Amygdala (tissue), 56 donors: ENCODE results near the gene PPP5C.
"Not testable (repeated sequence)": the region's sequence is repeated elsewhere in the genome, so short reads cannot be mapped to it uniquely, and the experiment has no call there.

Source experiments
- DNase-seq, 56 donors: peaks; one replicate each; lab custom pipeline; 2025; lab: John Stamatoyannopoulos, UW

PPP5C gene

DNA sequence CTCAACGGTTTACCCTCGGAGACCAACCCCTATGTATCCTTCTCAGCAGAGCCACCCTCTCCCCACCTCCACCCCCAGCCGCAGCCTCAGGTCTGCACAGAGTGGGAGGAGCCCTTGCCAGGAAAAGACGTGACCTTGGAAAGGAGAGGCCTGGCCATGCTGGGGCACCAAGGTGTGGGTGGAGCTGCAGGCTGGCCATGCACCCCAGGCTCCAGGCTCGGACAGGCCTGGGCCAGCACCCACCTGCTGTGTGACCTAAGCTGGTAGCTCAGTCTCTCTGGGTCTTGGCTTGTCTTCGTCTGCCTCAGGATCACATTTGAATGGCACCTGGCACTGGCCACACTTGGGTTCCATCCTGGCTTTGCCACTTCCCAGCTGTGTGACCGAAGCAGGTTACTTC lies 37.0 kb downstream of the PPP5C start:
- no peak for DNase-seq

DNA sequence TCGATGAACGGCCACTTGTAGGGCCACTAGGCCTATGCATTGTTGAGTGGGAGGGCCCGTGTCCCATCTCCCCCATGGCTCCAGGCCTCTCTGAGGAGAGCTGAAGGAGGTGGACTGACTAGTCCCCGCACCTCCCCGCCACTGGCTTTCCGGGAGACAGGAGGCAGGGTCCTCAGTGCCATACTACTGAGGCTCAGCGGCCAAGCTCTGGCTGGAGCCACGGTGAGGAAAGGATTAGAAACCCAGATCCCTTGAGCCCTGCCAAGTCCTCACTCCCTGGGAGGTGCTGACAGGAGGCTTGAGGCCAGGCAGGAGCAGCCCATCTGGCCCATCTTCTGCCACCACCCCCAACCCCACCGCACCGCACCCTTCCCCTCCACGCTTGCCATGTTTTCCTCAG lies 37.5 kb downstream of the PPP5C start:
- DNase-seq: no peak

DNA sequence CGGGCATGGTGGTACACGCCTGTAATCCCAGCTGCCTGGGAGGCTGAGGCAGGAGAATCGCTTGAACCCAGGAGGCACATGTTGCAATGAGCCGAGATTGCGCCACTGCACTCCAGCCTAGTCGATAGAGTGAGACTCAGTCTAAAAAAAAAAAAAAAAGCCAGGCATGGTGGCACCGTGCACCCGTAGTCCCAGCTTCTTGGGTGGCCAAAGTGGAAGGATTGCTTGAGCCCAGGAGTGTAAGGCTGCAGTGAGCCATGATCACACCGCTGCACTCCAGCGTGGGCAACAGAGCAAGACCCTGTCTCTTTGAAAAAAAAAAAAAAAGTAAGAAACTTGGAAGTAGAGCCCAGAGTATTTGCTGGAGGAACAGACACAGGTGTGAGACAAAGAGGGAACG lies 38.7 kb downstream of the PPP5C start:
- no peak for DNase-seq

DNA sequence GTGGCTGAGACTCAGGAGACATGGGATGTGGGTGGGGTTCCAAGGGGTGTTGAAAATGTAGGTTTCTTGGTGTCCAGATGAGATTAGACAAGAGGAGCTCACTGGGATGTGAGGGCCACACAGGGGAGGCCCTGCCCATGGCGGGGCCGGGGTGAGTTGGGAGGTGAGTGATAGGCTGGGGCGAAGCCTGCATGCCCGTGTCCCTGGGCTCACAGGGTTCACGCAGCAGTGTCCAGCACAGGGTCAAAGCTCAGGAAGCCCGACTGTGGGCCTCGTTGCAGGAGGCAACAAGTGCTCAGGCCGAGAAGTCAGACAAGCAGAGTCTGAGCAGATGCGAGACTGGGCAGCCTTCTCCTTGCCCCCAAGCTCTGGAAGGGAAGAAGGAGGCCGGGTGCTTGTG lies 39.3 kb downstream of the PPP5C start:
- no peak for DNase-seq

DNA sequence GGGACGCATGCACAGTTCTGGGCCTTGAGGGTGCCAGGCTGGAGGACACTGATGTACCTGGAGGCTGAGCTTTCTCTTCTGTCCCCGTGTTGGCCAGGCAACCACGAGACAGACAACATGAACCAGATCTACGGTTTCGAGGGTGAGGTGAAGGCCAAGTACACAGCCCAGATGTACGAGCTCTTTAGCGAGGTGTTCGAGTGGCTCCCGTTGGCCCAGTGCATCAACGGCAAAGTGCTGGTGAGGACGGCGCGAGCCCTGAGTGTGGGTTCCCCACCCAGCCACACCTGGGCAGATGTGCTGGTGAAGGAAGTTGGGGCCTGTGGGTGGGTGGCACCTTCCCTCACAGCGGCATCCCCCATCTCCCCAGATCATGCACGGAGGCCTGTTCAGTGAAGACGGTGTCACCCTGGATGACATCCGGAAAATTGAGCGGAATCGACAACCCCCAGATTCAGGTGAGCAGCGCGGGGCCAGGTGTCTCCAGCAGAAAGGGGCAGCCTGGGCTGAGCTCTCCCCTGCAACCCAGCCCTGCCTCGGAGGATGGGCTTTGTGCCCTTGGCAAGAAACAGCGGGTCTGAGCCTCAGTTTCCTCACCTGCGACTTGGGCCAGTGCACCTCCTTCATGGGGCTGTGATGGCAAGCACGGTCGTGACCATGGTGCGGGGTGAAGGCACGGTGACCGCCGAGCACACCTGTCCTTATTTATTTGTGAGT lies 40.3 kb downstream of the PPP5C start:
- no peak for DNase-seq

- no peak for DNase-seq
Measured at GRCh38 chr19:46387713-46388130, 40.8 kb downstream of the PPP5C start.

GRCh38 chr19:46388311-46389095 lies 41.6 kb downstream of the PPP5C start:
- no peak for DNase-seq

DNA sequence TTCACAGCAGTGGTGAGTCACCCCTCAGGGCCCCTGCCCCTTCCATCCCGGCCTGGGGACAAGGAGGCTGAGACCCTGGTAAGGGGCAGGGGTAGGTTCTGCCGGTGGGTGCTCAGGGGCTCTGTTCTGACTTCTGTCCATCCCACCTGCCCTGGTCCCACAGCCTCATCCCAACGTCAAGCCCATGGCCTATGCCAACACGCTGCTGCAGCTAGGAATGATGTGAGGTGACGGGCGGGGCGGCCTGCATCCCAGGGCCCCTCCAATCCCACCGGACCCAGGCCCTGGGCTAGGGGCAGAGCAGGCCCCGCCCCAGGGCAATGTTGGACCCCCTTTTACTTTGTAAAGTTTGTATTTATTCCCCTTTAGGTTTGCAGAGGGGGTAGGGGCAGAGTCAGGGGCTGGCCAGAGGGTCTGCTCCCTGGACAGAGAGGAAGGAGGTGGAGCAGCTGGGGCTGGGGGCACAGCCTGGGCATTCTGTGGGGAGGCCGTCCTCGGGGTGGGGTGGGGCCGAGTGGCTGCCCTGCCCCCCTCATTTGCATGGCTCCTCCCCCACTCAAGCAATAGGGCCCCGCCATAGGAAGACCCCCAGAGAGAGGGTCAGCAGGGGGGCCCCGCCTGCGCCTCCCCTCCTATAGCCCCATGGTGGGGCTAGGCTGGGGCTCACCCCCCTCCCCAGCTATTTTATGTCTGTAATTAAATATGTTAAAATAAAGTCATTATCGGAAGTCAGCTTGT lies 43.4 kb downstream of the PPP5C start:
- no peak for DNase-seq

- DNase-seq: no peak
Measured at GRCh38 chr19:46390866-46391265, 44.0 kb downstream of the PPP5C start.

DNA sequence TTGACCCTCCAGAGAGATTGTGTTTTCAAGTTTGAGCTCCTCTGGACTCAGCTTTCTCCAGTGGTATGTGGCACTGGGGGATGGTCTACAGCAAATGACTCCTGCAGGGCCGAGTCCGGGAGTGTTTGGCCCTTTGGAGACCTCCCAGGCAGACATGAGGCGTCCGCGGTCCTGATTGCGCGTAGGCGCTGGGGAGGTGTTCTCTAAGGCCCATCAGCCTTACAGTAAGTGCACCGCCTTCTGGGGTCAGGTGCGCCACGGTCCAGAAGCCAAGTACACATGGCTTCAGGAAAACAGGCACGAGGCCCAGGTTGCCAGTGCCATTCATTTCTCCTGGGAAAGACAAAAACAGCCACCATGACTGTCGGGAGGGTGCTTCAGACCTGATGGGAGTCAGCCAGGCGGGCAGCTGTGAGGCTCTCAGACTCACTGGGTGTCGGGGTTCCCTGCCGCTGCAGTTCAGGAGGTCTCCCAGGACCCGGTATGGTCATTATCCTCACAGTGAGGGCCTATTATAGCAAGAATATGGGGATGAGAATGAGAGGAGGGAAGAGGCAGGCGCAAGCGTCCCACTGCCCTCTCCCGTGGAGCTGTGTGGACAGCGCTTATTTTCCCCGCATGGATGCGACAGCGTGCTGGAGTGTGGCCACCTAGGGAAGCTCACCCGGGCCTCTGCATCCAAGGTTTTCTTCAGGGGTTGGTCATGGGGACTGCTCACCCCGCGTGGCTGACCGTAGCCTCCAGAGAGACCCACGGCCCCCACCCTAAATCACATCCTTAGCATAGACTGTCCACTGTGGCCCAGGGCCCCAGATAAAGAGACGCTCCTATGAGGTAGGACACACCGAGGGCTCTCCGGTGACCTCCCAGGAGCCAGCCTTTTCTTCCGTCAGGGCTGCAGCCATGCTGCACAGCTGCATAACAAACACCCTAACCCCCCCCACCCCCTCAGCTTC lies 44.7 kb downstream of the PPP5C start:
- no peak for DNase-seq

GRCh38 chr19:46392252-46392801 lies 45.4 kb downstream of the PPP5C start:
- DNase-seq: peak in 9 of 56 donors; percentile 14 to 36 (median 22)

DNA sequence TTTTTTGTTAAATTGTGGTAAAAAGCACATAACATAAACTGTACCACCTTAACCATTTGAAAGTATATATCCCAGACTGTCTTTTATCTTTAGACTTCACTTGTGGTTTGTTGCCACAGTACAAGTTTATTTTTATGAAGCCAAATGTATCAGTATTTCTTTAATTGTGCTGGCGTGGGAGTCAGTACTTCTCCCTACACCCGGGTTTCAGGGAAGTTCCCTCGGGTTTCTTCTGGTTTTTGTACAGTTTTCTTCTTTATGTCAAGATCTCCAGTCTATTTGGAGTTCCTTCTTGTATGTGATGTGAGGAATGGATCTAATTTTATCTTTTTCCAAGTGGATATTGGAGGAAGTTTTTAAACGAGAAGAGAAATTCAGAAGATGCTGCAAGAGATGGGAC lies 46.0 kb downstream of the PPP5C start:
- no peak for DNase-seq

- no peak for DNase-seq
Measured at GRCh38 chr19:46393456-46394401, 46.8 kb downstream of the PPP5C start.

DNA sequence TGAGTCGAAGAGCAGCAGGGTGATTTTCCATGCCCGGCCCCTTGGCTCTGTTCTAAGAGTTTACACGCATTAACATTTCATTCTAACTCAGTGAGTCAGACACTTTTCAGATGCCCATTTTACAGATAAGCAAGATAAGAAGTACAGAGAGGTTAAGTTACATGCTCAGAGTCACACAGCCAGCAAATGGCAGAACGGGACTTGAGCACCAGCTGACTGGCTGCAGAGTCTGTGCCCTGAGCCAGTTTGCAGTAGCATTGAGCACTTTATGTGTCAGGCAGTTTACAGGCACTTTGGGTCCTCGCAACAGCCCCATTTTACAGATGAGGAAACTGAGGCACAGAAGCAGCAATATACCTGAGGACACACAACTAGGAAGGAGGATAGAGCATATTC lies 47.5 kb downstream of the PPP5C start:
- no peak for DNase-seq

- not testable (repeated sequence) for DNase-seq
Measured at GRCh38 chr19:46397801-46398479, 51.1 kb downstream of the PPP5C start.

GRCh38 chr19:46402725-46403124 lies 55.8 kb downstream of the PPP5C start:
- no peak for DNase-seq

DNA sequence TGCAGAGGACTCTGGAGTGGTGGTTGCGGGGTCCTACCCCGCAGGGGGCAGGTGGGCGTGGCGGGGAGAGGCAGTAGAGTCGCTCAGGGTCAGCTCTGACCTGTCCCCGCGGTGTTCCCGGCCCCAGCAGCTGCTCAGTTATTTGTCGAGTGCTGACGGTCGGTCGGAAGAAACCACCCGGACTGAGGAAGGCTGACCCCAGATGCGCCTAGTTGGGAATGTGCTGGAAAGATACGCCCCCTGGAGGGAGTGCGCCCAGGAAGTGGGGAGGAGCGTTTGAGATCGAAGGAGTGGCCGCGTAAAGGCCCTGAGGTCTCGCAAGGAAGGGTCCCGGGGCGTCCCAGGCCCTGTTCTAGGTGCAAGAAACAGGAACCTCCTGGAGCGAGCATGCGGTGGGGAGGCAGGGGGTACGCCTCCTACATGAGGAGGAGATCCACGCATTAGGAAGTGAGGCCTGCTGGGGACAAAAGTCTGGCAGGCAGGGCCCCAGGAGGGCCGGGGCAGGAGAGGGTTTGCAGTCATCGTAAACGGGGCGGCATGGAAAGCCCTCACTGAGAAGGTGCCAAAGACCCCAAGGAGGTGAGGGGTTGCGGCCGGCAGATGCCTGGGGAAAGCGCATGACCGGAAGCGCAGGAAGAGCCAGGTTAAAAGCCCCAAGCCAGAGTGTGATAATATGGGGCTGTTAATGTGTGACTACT lies 57.3 kb downstream of the PPP5C start:
- peak in 16 of 56 donors; percentile 11 to 51 (median 30) for DNase-seq
